Activated effector memory CD4-positive, alpha-beta T cell treated with anti-CD3 and anti-CD28 coated beads, Interleukin-2, amount 50 U/mL, for 16 hours (primary cell): ENCODE measurements around the gene ABCD4.
"Not testable (repeated sequence)": the region's sequence is repeated elsewhere in the genome, so short reads cannot be mapped to it uniquely, and the experiment has no call there.

Experiments used
- DNase-seq: peaks from one replicate; pipeline ENCODE4 v3.0.0-alpha.2; 2020

ABCD4 gene

GRCh38 chr14:74301594-74302151 lies 1.1 kb downstream of the ABCD4 start:
- DNase-seq: no peak

- DNase-seq: peak; percentile 73
Observed at GRCh38 chr14:74299061-74299545, 3.6 kb downstream of the ABCD4 start.

GRCh38 chr14:74297986-74298385 lies 4.7 kb downstream of the ABCD4 start:
- DNase-seq: no peak

GRCh38 chr14:74296037-74296467 lies 6.7 kb downstream of the ABCD4 start:
- DNase-seq: no peak

- no peak for DNase-seq
Observed at GRCh38 chr14:74293606-74294005, 9.1 kb downstream of the ABCD4 start.

GRCh38 chr14:74292061-74292460 lies 10.7 kb downstream of the ABCD4 start:
- DNase-seq: no peak

- no peak for DNase-seq
Observed at GRCh38 chr14:74290415-74290814, 12.3 kb downstream of the ABCD4 start.

GRCh38 chr14:74289801-74290200 lies 12.9 kb downstream of the ABCD4 start:
- no peak for DNase-seq

GRCh38 chr14:74286736-74287135 lies 16.0 kb downstream of the ABCD4 start:
- no peak for DNase-seq

GRCh38 chr14:74281069-74281468 lies 21.7 kb downstream of the ABCD4 start:
- no peak for DNase-seq

GRCh38 chr14:74278080-74278479 lies 24.7 kb downstream of the ABCD4 start:
- DNase-seq: no peak

GRCh38 chr14:74275241-74275841 lies 27.4 kb downstream of the ABCD4 start:
- DNase-seq: no peak

GRCh38 chr14:74271365-74271764 lies 31.4 kb downstream of the ABCD4 start:
- no peak for DNase-seq

GRCh38 chr14:74270382-74271177 lies 32.2 kb downstream of the ABCD4 start:
- not testable (repeated sequence) for DNase-seq

- no peak for DNase-seq
Observed at GRCh38 chr14:74267588-74267987, 35.1 kb downstream of the ABCD4 start.

GRCh38 chr14:74265301-74265965 lies 37.3 kb downstream of the ABCD4 start:
- DNase-seq: no peak

GRCh38 chr14:74263921-74264320 lies 38.8 kb downstream of the ABCD4 start:
- DNase-seq: no peak

GRCh38 chr14:74263181-74263580 lies 39.6 kb downstream of the ABCD4 start:
- no peak for DNase-seq

GRCh38 chr14:74262076-74262475 lies 40.7 kb downstream of the ABCD4 start:
- no peak for DNase-seq

GRCh38 chr14:74261288-74261687 lies 41.4 kb downstream of the ABCD4 start:
- no peak for DNase-seq

- no peak for DNase-seq
Observed at GRCh38 chr14:74260525-74261233, 42.1 kb downstream of the ABCD4 start.

- no peak for DNase-seq
Observed at GRCh38 chr14:74259513-74259912, 43.2 kb downstream of the ABCD4 start.

GRCh38 chr14:74258764-74259035 lies 44.0 kb downstream of the ABCD4 start:
- DNase-seq: no peak
